Neural crest cell (in vitro differentiated cells): Measurements from ENCODE around the gene GALNT11. TPM values are rescaled to one million over a fixed set of nuclear protein-coding genes. Genes with fewer than 3 reads are reported as not detected.
"Not testable (repeated sequence)": the region's sequence is repeated elsewhere in the genome, so short reads cannot be mapped to it uniquely, and the experiment has no call there.

Experiments used
- DNase-seq: peaks from one replicate; pipeline ENCODE4 v3.0.0; 2021; ENCODE audit warnings: low read depth, mixed read lengths, low spot score
- H3K27ac Mint-ChIP-seq: one replicate; pipeline ENCODE4 v1.8.0; 2021; ENCODE audit warnings: mild to moderate bottlenecking, mixed read lengths; ENCODE audit not compliant: unreplicated experiment
- H3K27me3 Mint-ChIP-seq: 2 replicates; pipeline ENCODE4 v1.8.0; 2021; ENCODE audit warnings: low read depth, mild to moderate bottlenecking, mixed read lengths
- H3K36me3 Mint-ChIP-seq: 2 replicates; pipeline ENCODE4 v1.8.0; 2021; ENCODE audit warnings: low read depth, mild to moderate bottlenecking, mixed read lengths
- H3K4me1 Mint-ChIP-seq: 2 replicates; pipeline ENCODE4 v1.8.0; 2021; ENCODE audit warnings: mixed read lengths
- H3K4me3 Mint-ChIP-seq: one replicate; pipeline ENCODE4 v1.8.0; 2021; ENCODE audit warnings: mild to moderate bottlenecking, mixed read lengths
- H3K9me3 Mint-ChIP-seq: 2 replicates; pipeline ENCODE4 v1.8.0; 2021; ENCODE audit warnings: mixed read lengths
- CTCF ChIP-seq: fragments of 200-600 bp; sonication (generic); conservative IDR thresholded peaks from 2 replicates; pipeline ENCODE4 v1.5.0; 2021; ENCODE audit warnings: antibody characterized with exemption, mild to moderate bottlenecking
- total RNA-seq: library from RNA; stranded (reverse); gene quantifications from 2 replicates; pipeline ENCODE4 v1.2.1, GENCODE V29; 2021

Gene GALNT11
- total RNA-seq, 1 donor from 2014 or later, result 30.6 TPM

GRCh38 chr7:152035817-152036216, 10.3 kb downstream of the GALNT11 start:
- Mint-ChIP-seq H3K9me3 (peaks cover 10% of the 10 kb centered on the region), H3K4me3 (no peak overlapping the region), H3K4me1 (peaks cover 6% of the 10 kb centered on the region), H3K27me3 (no peaks in the 10 kb centered on the region), H3K36me3 (peaks cover 52% of the 10 kb centered on the region), H3K27ac (no peak overlapping the region)
- no peak for TF ChIP-seq CTCF
- DNase-seq, result no peak

- H3K4me3 Mint-ChIP-seq, H3K4me1 Mint-ChIP-seq, DNase-seq, H3K27me3 Mint-ChIP-seq, H3K27ac Mint-ChIP-seq: not testable (repeated sequence)
- H3K9me3 Mint-ChIP-seq, result peaks cover 19% of the 10 kb centered on the region
- H3K36me3 Mint-ChIP-seq, result peaks cover 55% of the 10 kb centered on the region
These were observed 12.9 kb downstream of the GALNT11 start for GRCh38 chr7:152038410-152038809.

- not testable (repeated sequence) for H3K27me3 Mint-ChIP-seq, DNase-seq, H3K4me3 Mint-ChIP-seq, H3K4me1 Mint-ChIP-seq
- Mint-ChIP-seq H3K9me3 (peaks cover 31% of the 10 kb centered on the region), H3K27ac (peak overlapping the region; percentile 60), H3K36me3 (peaks cover 57% of the 10 kb centered on the region)
These were observed 17.6 kb downstream of the GALNT11 start for GRCh38 chr7:152043086-152043485.

GRCh38 chr7:152044909-152045308, 19.4 kb downstream of the GALNT11 start:
- H3K27ac Mint-ChIP-seq, DNase-seq, H3K27me3 Mint-ChIP-seq, H3K4me3 Mint-ChIP-seq, H3K4me1 Mint-ChIP-seq: not testable (repeated sequence)
- H3K36me3 Mint-ChIP-seq, result peaks cover 55% of the 10 kb centered on the region
- H3K9me3 Mint-ChIP-seq, result peaks cover 36% of the 10 kb centered on the region

GRCh38 chr7:152046531-152046930, 21.1 kb downstream of the GALNT11 start:
- DNase-seq, result no peak
- no peak overlapping the region for H3K27ac Mint-ChIP-seq
- H3K9me3 Mint-ChIP-seq, result peaks cover 31% of the 10 kb centered on the region
- no peak overlapping the region for H3K4me3 Mint-ChIP-seq
- no peak for TF ChIP-seq CTCF
- peaks cover 49% of the 10 kb centered on the region for H3K36me3 Mint-ChIP-seq
- no peaks in the 10 kb centered on the region for H3K4me1 Mint-ChIP-seq
- no peaks in the 10 kb centered on the region for H3K27me3 Mint-ChIP-seq

- H3K4me3 Mint-ChIP-seq, result no peak overlapping the region
- peaks cover 26% of the 10 kb centered on the region for H3K9me3 Mint-ChIP-seq
- H3K27ac Mint-ChIP-seq, result no peak overlapping the region
- peaks cover 46% of the 10 kb centered on the region for H3K36me3 Mint-ChIP-seq
- peaks cover 7% of the 10 kb centered on the region for H3K4me1 Mint-ChIP-seq
- H3K27me3 Mint-ChIP-seq, result no peaks in the 10 kb centered on the region
- DNase-seq, result no peak
- no peak for TF ChIP-seq CTCF
These were observed 22.6 kb downstream of the GALNT11 start for GRCh38 chr7:152048051-152048450.

GRCh38 chr7:152050547-152050971, 25.1 kb downstream of the GALNT11 start:
- Mint-ChIP-seq H3K36me3 (peaks cover 28% of the 10 kb centered on the region), H3K27me3 (no peaks in the 10 kb centered on the region), H3K9me3 (peaks cover 17% of the 10 kb centered on the region), H3K4me3 (no peak overlapping the region), H3K27ac (no peak overlapping the region), H3K4me1 (peaks cover 10% of the 10 kb centered on the region)
- no peak for TF ChIP-seq CTCF
- no peak for DNase-seq
